SK-N-SH treated with all-trans-retinoic acid at 6 μM for 48 hours (cell line): ENCODE results near the gene C22orf23.

Source experiments
- CREB5 ChIP-seq: fragments of 250-450 bp; sonication (Bioruptor Pico); IDR thresholded peaks from 2 replicates; pipeline ENCODE4 v1.5.1; 2020; ENCODE audit warnings: low read depth, mild to moderate bottlenecking, moderate library complexity
- PATZ1 ChIP-seq: fragments of 250-450 bp; sonication (Bioruptor Pico); IDR thresholded peaks from 2 replicates; pipeline ENCODE4 v1.8.0; 2020; ENCODE audit warnings: mild to moderate bottlenecking, moderate library complexity, borderline replicate concordance
- TOX ChIP-seq: fragments of 250-450 bp; sonication (Bioruptor Pico); IDR thresholded peaks from 2 replicates; pipeline ENCODE4 v1.8.0; 2021; ENCODE audit warnings: mild to moderate bottlenecking, moderate library complexity, borderline replicate concordance
- TSHZ2 ChIP-seq: fragments of 250-450 bp; sonication (Bioruptor Pico); IDR thresholded peaks from 2 replicates; pipeline ENCODE4 v1.5.0; 2020; ENCODE audit warnings: mild to moderate bottlenecking, moderate library complexity
- ZFP30 ChIP-seq: fragments of 450-650 bp; formaldehyde crosslinking; IDR thresholded peaks from 2 replicates; pipeline ENCODE4 v1.5.0; 2022; ENCODE audit warnings: mild to moderate bottlenecking, moderate library complexity
- ZNF70 ChIP-seq: fragments of 450-650 bp; formaldehyde crosslinking; IDR thresholded peaks from 2 replicates; pipeline ENCODE4 v1.5.0; 2020; ENCODE audit warnings: mild to moderate bottlenecking, moderate library complexity
- TF ChIP-seq, protein P1 (sequence below): fragments of 250-450 bp; sonication (Bioruptor Pico); IDR thresholded peaks from 2 replicates; pipeline ENCODE4 v1.5.1; 2021; ENCODE audit warnings: mild to moderate bottlenecking, moderate library complexity

DNA sequence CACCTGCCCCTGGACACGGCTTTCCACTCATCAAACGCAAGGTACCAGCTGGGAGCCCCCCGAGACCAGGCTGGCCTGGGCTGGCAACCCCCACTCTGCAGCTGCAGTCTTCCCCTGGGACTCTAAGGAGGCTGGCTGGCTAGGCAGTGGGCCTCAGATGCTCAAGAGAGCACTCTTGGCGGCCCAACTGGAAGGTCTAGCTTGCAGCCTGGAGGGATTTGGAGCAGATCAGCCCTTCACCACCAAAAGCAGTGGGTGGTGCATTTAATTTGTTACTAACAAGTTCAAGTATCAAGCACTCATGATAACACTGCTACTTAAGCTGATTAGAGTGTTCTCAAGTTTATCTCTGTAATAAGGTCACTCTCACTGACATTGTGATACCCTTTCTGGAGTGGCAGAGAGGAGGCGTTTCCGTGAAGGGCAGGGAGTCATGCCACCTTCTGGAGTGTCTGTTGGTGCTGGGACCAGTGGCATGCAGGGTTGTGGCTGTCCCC is 21.5 kb downstream of the C22orf23 start:
- TF ChIP-seq PATZ1 (CRISPR knock-in tag) (no peak), TSHZ2 (CRISPR knock-in tag) (no peak), TOX (CRISPR knock-in tag) (no peak), ZFP30 (CRISPR knock-in tag) (no peak), ZNF70 (CRISPR knock-in tag) (no peak), CREB5 (CRISPR knock-in tag) (no peak)
- TF ChIP-seq, protein P1, sequence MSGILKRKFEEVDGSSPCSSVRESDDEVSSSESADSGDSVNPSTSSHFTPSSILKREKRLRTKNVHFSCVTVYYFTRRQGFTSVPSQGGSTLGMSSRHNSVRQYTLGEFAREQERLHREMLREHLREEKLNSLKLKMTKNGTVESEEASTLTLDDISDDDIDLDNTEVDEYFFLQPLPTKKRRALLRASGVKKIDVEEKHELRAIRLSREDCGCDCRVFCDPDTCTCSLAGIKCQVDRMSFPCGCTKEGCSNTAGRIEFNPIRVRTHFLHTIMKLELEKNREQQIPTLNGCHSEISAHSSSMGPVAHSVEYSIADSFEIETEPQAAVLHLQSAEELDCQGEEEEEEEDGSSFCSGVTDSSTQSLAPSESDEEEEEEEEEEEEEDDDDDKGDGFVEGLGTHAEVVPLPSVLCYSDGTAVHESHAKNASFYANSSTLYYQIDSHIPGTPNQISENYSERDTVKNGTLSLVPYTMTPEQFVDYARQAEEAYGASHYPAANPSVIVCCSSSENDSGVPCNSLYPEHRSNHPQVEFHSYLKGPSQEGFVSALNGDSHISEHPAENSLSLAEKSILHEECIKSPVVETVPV (CRISPR knock-in tag), result no peak
